GM18520 (cell line): Measurements from ENCODE around the gene PNPLA7.

Source experiments
- ATAC-seq: cut with Tn5 transposase; IDR thresholded peaks from one replicate; pipeline ENCODE4 v1.9.1; 2021; ENCODE audit not compliant: unreplicated experiment

PNPLA7 gene

DNA sequence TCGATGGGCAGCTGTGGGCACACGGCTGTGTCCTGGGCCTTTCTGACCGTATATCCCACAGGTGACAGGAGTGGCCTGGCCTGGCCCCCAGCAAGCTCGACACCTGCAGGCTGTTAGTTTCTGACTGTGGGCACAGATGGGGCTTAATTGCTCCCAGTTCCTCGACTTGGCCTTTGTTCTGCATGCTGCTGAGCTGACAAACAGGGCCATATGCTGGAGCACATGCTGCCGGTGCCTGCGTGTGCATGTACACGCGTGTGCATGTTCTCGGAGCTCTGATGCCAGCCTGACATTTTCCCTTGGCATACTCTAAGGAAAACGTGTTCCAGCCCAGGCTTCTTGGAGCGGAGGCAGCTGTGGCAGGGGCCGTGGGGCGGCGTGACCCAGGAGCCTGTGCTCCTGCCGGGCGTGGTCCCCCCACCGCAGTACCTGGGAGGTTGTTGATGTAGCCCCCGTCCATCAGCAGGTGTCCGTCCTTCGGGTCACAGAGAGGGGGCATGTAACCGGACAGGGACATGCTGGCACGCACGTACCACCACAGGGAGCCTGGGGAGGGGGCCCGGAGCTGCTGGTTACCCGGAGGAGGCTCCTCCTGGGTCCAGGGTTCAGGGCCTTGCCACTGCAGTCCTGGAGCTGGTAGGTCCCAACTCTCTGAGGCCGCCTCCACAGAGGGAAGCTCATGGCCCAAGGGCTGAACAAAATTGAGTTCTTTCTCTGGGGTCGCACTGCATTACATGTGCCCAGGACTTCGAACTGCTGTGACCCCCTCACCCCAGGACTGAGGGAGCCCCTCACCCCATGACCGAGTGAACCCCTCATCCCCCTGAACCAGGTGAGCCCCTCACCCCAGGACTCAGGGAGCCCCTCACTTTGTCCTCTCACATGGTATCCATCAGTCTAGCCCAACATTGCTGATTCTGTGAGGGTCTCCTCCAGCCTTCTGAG, 86.9 kb downstream of the PNPLA7 start:
- no peak for ATAC-seq

DNA sequence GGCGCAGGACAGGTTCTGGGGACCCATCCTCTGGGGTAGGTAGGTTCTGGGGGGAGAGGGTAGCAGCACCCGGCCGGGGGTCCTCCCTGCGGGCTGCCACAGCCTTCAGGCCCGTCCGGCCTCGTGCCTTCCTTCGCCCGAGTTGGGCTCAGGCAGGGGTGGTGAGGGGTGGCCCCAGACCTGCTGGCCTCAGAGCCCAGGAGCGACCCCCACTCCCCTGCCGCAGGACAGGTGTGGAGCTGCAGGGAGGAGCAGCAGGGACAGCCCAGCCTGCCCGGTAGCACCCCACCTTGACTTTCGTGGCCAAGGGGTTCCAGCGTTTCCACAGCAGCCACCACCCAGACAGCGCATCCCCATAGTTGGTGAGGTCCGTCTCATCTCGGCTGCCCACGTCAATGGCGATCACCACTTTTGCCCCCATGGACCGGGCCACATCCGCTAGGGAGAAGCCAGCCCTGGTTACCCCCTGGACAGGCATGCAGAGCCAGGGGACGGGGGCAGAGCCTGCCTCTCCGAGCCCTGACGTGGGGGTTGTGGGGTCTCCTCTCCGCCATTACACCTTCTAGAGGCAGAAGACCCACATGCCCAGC, 87.7 kb downstream of the PNPLA7 start:
- ATAC-seq, result no peak

DNA sequence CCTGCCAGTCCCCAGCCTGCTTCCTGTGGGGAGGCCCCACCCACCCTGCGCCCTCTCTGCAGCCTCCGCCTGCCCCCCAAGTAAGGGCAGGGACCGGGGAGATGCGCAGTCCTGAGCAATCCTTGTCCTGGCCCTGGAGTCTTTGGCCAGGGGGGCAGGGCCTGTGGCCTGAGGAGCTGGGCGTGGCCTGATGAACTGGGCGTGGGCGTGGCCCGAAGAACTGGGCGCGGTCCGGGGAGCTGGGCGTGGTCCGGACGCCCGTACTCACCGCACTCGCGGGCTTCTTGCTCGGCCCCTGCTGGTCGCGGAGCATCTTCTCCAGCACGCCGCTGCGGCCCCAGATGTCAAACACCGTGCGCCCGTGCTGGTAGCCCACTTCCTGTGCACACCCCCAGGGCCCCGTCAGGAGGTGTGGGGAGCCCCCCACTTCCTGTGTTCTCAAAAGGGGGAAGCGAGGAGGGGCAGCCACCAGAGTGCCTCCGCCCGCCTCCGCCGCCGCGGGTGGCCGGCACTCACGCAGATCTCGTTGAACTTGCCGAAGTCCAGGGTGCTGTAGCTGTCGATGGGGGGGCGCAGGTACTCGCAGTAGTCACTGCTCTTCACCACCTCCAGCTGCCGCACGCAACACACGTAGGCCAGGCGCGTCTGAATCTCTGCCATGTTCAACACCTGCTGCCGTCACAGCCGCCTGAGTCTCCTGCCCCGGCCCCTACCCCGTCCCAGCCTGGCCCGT, 88.4 kb downstream of the PNPLA7 start:
- ATAC-seq, result no peak

DNA sequence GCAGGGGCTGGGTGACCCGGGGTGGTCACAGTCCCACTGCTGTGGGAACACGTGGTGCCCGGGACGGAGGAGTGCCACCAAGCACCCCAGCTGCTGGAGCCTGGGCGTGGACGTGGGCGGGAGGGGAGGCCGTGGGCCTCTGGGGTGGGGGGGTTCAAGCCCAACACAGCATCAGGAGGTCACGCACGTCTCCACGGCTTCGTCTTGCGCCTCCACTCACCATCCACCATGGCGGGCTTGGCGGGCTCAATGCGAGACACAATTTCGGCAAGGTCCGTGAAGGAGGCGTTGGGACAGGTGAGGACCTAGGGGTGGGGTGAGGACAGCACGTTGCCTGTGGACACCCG, 88.9 kb downstream of the PNPLA7 start:
- no peak for ATAC-seq

DNA sequence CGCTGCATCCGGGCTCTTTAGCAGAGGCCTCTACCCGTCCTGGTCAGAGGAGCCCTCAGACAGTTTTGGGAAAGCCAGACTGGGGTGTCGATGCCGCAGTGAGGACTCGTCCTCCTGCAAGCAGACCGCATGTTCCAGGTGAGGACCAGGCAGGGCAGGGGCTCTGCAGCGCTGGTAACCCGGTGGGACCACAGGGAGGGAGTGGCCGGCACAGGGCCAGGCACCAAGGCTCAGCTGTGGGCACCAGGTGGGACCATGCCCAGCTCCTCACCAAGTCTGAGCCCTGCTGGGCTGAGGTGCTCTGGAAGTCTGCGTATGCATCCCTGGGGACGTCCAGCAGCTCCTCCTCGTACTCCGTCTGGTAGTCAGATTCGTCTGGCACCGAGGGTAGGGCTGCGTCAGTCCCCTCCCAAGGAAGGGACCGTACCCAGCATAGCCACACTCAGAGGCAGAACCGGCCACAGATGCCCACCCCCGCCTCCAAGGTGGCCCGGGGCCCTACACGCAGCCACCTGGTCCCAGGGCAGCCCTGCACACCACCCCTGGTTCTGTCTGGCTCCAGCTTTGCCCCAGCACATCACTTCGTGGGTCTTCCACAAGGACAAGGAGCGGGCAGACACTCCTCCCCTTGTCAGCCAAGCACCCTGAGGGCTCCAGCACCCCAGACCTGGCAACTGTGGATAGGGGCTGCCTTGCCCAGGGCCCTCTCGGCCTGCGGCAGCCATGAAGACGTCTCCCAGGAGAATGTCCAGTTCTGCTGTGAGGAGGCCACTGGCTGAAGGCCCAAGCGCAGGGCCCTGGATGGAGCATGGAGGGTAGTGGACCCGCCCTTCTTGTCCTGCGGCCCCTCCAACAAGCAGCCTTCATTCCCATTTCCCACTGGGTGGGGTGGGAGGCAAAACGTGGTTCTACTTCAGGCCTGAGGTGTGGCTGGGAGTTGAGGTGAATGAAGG, 89.6 kb downstream of the PNPLA7 start:
- ATAC-seq, result no peak

DNA sequence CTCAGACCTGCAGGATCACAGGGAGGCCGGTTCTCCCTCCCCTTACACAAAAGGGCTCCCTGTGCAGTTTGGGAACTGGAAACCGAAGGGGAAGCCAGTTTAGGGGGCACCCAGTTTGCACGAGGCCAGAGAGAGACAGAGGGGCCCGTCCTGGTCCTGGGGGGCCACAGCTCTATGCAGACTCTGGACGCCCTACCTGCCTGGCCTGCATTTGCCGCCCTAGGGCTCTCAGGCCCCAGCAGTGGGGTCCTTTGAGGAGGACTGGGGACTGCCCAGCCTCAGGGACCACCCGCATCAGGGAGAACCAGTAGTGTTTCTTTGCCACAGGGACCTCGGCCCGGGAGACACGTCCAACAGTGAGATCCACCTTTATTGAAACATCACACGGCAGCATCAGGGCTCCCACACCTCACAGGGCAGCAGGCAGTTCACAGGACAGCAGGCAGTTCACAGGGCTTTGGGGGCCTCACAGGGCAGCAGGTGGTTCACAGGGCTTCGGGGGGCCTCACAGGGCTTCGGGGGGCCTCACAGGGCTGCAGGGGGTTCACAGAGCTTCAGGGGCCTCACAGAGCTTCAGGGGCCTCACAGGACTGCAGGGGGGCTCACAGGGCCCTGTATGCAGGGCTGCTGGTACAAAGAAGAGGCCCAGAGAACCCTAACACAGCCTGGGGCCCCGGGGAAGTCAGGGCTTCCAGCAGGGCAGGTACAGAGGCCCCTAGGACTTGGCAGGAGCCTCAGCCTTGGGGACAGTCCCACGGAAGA, 90.4 kb downstream of the PNPLA7 start:
- no peak for ATAC-seq

DNA sequence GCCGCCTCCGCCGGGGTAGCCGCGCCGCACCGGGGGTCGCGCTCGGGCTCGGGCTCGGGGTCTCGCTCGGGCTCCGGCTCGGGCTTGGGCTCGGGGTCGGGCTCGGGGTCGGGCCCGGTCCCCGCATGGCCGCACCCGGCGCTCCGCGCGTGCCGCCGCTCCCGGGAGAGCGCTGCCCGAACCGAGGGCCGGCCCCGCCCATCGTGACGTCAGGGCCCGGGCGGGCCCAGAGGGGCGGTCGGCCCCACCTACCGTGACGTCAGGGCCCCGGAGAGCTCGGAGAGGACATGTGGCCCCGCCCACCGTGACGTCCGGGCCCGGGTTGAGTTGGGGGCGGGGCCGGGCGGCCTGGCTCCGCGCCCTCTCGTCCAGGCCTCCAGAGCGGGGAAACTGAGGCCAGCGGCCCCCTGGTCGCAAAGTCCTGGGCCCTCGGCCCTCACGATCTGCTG, 91.0 kb downstream of the PNPLA7 start, which contains the start of gene NSMF:
NSMF (minus strand) TSS at position 183 of the 449 bp plus-strand sequence. CDS start 232 bp downstream, outside the sequence.
- ATAC-seq, result peak; percentile 75

DNA sequence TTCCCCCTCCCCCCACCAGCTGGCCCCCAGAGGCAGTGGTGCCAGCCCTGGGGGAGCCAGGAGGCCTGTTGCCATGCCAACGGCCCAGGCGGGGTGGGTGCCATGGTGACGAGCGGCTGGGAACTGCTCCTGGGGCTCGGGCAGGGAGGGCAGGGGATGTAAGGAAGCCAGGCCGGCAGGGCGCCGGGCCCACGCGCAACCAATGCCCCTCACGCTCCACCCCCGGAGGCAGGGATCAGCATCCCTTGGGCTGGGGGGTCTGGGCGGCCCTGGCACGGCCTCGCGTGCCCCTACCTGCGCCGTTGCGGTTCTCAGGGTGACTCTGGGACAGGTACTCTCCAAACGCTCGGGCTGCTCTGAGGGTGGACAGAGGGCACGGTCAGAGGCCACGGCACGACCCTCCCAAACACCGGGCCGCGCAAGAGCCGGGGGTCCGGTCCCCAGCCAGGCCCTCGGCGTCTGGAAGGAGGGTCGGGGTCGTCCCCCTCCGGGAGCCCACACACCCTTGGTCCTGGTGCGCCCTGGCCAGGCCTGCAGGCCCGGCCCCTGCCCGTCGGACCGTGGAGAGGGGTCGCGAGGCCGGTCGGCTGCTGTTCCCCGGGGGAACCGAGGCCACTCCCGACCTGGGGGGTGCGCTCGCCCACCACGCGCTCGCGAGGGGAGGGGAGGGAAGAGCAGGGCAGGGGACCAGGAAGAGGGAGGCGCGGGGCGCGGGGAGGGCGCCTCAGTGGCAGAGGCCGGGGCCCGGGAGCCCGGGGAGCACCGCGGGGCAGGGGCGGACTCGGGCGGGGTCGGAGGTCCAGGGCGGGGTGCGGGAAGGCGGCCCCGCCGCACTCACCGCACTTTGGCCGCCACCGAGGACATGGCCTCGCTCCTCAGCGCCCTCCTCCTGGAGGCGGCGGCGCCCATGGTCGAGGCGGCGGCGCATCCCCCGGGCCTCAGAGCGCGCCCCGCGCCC, 91.7 kb downstream of the PNPLA7 start:
- ATAC-seq, result peak; percentile 10

DNA sequence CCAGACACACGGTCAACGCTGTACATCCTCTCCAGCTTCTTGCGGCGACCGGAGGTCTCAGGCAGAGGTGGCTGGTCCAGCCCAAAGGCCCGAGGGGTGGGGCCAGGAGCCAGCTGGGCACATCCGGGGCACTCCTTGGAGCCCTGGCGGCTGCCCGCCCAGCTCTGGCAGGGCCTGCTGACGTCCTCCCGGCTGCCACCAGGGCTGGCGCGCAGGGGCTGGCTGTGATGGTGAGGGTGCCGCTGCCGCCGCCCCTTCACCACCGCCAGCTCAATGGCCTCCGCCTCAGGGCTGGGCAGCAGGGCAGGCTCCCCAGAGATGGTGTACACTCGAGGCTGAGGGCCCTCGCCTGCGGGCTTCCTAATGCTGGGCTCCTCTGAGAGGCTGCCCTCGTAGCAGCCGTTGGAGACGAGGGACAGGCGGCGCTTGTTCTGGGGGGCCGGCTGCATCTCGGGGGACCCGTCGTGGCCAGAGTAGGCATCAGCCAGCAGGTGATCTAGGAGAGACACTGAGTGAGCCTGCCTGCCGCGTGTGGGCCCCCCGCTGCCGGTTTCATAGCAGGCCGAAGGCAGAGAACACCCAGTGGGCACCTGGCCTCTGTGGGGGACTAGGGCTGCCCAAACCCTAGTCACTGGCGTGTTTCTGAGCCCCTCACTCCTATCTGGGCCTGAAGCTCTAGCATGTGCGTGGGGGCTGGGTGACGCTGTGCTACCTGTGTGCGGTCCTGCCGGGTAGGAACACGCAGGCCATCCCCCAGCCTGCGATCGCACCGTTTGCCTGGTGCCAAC, 92.6 kb downstream of the PNPLA7 start:
- ATAC-seq, result no peak

DNA sequence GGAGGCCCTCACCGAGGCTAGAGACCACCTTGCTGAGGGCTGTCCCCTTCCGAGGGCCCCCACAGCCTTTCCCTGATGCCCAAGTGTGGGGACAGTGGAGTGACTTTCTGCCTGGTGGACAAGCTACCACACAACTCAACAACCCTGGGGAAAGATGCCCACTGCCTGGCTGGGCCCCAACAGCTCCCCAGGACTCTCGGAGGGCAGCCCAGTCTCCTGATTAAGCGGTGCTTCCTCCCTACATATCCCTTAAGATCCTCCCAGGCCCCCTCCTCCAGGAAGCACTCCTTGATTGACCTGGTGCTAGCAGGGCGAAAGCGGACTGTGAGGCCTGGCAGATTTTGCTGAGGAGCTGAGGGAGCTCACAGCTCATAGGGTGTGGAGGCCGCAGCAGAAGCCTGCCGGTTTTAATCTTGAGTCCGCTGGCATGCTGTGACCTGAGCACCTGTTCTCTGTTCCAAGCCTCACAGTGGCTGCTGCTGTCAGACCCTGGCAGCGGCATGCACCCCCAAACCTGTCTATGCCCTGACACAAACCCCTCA, 93.3 kb downstream of the PNPLA7 start:
- no peak for ATAC-seq

DNA sequence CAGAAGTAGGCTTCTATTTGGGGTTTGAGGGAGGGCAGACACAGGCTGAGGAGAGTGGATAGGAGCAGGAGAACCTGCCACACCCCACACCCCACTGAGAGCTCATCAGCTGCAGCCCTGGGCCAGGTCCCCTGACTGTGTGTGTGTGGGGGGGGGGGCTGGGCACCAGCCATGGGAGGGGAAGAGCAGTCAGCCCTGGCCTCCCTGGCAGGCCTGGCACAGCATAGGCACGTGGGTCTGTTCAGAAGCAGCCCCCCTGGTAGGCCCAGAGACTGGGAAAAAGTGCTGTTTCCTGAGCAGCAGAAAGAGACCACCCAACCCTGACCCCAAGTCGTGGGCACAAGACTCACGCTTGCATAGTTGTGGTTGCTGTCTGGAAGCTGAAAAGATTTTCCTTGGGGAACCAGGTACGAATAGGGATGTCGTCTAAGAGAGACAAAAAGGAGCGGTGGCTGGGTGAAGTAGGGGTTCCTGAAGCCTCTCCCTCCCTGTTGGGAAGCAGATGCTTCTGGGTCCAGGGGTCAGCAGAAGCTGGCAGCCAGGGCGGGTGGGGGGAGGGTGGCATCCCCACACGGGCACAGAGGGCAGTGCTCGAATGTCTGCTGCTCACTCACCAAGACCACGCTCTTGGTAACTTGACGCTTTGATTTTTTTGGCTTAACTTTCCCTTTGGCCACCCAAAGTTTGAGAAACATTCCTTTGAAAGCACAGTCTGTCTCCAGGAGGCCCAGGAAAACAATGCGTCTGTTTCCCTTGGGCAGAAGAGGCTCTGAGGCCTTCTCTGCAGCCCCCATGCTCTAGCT, 93.9 kb downstream of the PNPLA7 start:
- ATAC-seq, result no peak

DNA sequence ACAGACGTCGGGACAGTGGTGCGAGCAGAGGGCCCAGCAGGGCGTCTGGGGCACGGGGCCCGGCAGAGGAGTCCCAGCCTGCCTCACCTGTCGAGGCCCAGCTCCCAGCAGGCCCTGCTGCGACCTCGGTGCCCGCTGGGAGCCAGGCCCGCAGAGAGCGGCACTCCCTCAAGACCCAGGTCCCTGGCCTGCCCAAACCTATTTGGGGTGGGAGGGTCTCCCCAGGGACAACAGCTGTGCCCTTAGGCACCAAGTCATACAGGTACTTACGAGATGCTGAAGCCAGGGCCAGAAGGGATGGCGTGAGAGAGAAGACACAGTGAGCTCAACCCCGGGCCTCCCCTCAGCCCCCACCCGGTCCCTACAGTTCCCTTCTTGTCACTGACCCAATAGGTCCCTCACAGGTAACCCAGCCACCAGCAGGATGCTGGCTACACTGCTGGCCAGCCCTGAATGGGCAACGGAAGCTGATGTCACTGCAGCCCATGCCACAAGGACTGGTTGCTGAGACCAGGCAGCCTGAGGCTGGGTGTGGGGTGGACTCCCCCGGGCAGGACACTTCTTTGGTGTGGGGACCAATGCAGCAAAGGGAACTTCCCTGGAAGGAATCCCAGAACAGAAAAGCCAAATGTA, 94.7 kb downstream of the PNPLA7 start:
- ATAC-seq, result no peak

DNA sequence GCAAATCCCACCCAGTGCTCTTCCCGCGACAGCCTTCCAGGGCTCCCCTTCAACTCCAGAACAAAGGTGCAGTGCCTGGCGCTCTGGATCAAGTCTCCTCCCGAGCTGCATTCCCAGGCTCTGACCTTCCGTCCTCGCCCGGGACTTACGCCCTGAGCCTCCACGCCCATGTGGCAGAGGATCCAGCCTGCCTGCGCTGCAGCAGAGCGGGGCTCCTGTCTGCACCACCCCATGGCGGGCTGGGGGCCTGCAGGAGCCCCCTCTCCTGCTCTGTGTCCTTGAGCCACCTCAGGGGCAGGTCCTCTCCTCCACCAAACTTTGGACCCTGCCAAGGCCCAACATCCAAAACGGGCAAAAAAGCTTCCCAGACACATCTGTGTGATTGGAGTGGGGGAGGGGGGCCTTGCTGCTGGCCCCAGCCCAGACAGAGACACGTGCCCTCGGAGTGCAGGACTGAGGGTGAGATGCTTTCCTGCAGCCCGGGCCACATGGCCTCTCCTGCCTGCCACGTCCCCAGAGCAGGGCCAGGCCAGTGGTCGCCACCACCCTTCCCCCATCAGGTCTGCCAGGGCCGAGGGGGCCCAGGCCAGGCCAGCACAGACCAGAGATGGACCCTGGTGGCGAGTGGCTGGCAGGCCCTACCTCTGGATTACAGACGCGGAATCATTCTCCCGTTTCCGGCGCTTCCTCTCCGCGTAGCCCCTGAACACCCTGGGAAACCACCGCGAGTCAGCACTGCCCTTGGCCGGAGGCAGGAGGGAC, 95.4 kb downstream of the PNPLA7 start:
- no peak for ATAC-seq

DNA sequence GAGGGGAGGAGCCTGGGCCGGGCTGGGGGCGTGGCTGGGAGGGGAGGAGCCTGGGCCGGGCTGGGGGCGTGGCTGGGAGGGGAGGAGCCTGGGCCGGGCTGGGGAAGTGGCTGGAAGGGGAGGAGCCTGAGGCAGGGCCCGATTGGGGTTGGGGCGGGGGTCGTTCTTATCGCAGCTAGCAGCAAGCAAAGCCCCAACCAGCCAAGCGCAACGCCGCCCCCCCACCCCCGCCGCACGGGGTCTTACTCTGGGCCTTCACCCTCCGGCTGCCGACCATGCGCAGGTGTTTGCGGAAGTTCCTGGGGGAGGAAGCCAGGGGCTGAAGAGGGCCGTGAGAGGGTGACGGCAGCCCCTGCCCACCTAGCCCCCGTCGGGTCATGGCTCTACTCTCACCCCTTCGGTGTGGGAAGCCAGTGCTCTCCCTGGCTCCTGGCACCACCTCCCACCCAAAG, 96.0 kb downstream of the PNPLA7 start:
- ATAC-seq, result no peak

DNA sequence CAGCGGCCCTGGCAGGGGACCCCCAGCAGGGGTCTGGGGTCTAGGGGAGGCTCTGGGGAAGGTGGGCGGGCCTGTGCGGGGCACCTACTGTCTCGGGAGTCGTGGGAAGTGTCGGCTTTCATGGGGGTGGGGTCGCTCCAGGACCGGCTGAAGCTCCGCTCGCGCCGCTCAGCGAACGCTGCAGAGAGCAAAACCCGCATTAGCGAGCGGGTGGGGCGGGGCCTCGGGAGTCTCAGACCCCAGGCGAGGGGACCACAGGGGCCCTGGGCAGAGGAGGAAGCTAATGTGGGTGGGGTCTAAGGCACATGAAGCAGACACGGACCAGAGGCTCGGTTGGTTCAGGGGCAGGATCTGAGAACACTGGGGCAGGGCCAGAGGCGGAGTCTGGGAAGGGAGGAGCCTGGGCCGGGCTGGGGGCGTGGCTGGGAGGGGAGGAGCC, 96.5 kb downstream of the PNPLA7 start:
- peak; percentile 50 for ATAC-seq
